ENCODE measurements around the gene LBH. TPM values are rescaled to one million over a fixed set of nuclear protein-coding genes. Genes with fewer than 3 reads are reported as not detected.
A peak's percentile ranks its signal among the peaks of the same experiment; 100 is the strongest.

LBH gene
- polyA plus RNA-seq, 1 donor, result 32.6 TPM

- Histone ChIP-seq H3K36me3 (ENCODE audit: control insufficient read depth, insufficient read depth, low read length) (peaks cover 17% of the 10 kb centered on the region), H3K27ac (ENCODE audit: low read length) (no peak overlapping the region), H3K27me3 (ENCODE audit: control insufficient read depth, insufficient read depth, low read length) (no peaks in the 10 kb centered on the region), H3K4me1 (ENCODE audit: control insufficient read depth, insufficient read depth, low read length) (peaks cover 41% of the 10 kb centered on the region), H3K4me3 (ENCODE audit: low read length) (no peak overlapping the region), H3K9me3 (ENCODE audit: control insufficient read depth, low read depth, low read length) (no peaks in the 10 kb centered on the region)
- peak in 1 of 2 donors; percentile 56 for DNase-seq
- WGBS (ENCODE audit: insufficient coverage, low lambda C conversion rate), result no CpG with 5 or more reads among the region's 8 CpGs
Measured at GRCh38 chr2:30255466-30256408, 24.4 kb downstream of the LBH start.

GRCh38 chr2:30257266-30258214, 26.2 kb downstream of the LBH start:
- DNase-seq, result no peak
- Histone ChIP-seq H3K9me3 (ENCODE audit: control insufficient read depth, low read depth, low read length) (no peaks in the 10 kb centered on the region), H3K36me3 (ENCODE audit: control insufficient read depth, insufficient read depth, low read length) (peaks cover 17% of the 10 kb centered on the region), H3K27ac (ENCODE audit: low read length) (no peak overlapping the region), H3K4me3 (ENCODE audit: low read length) (no peak overlapping the region), H3K4me1 (ENCODE audit: control insufficient read depth, insufficient read depth, low read length) (peaks cover 31% of the 10 kb centered on the region), H3K27me3 (ENCODE audit: control insufficient read depth, insufficient read depth, low read length) (no peaks in the 10 kb centered on the region)
- WGBS (ENCODE audit: insufficient coverage, low lambda C conversion rate), result 100% methylated on average over 1 of the region's 17 CpGs

- no peak for DNase-seq
- no peak overlapping the region for H3K27ac ChIP-seq (ENCODE audit: low read length)
- no peak overlapping the region for H3K4me3 ChIP-seq (ENCODE audit: low read length)
- no peaks in the 10 kb centered on the region for H3K27me3 ChIP-seq (ENCODE audit: control insufficient read depth, insufficient read depth, low read length)
- no peaks in the 10 kb centered on the region for H3K9me3 ChIP-seq (ENCODE audit: control insufficient read depth, low read depth, low read length)
- H3K36me3 ChIP-seq (ENCODE audit: control insufficient read depth, insufficient read depth, low read length), result peaks cover 17% of the 10 kb centered on the region
- H3K4me1 ChIP-seq (ENCODE audit: control insufficient read depth, insufficient read depth, low read length), result peaks cover 22% of the 10 kb centered on the region
- no CpG with 5 or more reads among the region's 16 CpGs for WGBS (ENCODE audit: insufficient coverage, low lambda C conversion rate)
Measured at GRCh38 chr2:30259071-30259470, 27.7 kb downstream of the LBH start.

GRCh38 chr2:30259827-30260679, 28.7 kb downstream of the LBH start:
- H3K27me3 ChIP-seq (ENCODE audit: control insufficient read depth, insufficient read depth, low read length), result no peaks in the 10 kb centered on the region
- H3K27ac ChIP-seq (ENCODE audit: low read length), result no peak overlapping the region
- 100% methylated on average over 1 of the region's 3 CpGs for WGBS (ENCODE audit: insufficient coverage, low lambda C conversion rate)
- H3K36me3 ChIP-seq (ENCODE audit: control insufficient read depth, insufficient read depth, low read length), result peaks cover 17% of the 10 kb centered on the region
- no peak overlapping the region for H3K4me3 ChIP-seq (ENCODE audit: low read length)
- H3K9me3 ChIP-seq (ENCODE audit: control insufficient read depth, low read depth, low read length), result no peaks in the 10 kb centered on the region
- DNase-seq, result no peak
- H3K4me1 ChIP-seq (ENCODE audit: control insufficient read depth, insufficient read depth, low read length), result peaks cover 16% of the 10 kb centered on the region

GRCh38 chr2:30260941-30261340, 29.6 kb downstream of the LBH start:
- Histone ChIP-seq H3K27me3 (ENCODE audit: control insufficient read depth, insufficient read depth, low read length) (no peaks in the 10 kb centered on the region), H3K36me3 (ENCODE audit: control insufficient read depth, insufficient read depth, low read length) (peaks cover 17% of the 10 kb centered on the region), H3K4me1 (ENCODE audit: control insufficient read depth, insufficient read depth, low read length) (peaks cover 7% of the 10 kb centered on the region), H3K4me3 (ENCODE audit: low read length) (no peak overlapping the region), H3K9me3 (ENCODE audit: control insufficient read depth, low read depth, low read length) (no peaks in the 10 kb centered on the region), H3K27ac (ENCODE audit: low read length) (no peak overlapping the region)
- DNase-seq, result no peak
- WGBS (ENCODE audit: insufficient coverage, low lambda C conversion rate), result no CpG with 5 or more reads among the region's 2 CpGs

- H3K27me3 ChIP-seq (ENCODE audit: control insufficient read depth, insufficient read depth, low read length), result no peaks in the 10 kb centered on the region
- no peak for DNase-seq
- H3K27ac ChIP-seq (ENCODE audit: low read length), result no peak overlapping the region
- no peaks in the 10 kb centered on the region for H3K9me3 ChIP-seq (ENCODE audit: control insufficient read depth, low read depth, low read length)
- no peak overlapping the region for H3K4me3 ChIP-seq (ENCODE audit: low read length)
- peaks cover 17% of the 10 kb centered on the region for H3K36me3 ChIP-seq (ENCODE audit: control insufficient read depth, insufficient read depth, low read length)
- peaks cover 6% of the 10 kb centered on the region for H3K4me1 ChIP-seq (ENCODE audit: control insufficient read depth, insufficient read depth, low read length)
Measured at GRCh38 chr2:30261695-30262211, 30.4 kb downstream of the LBH start.

- DNase-seq, result no peak
- H3K9me3 ChIP-seq (ENCODE audit: control insufficient read depth, low read depth, low read length), result no peaks in the 10 kb centered on the region
- H3K36me3 ChIP-seq (ENCODE audit: control insufficient read depth, insufficient read depth, low read length), result peaks cover 14% of the 10 kb centered on the region
- no peak overlapping the region for H3K4me3 ChIP-seq (ENCODE audit: low read length)
- H3K4me1 ChIP-seq (ENCODE audit: control insufficient read depth, insufficient read depth, low read length), result peaks cover 11% of the 10 kb centered on the region
- H3K27ac ChIP-seq (ENCODE audit: low read length), result no peak overlapping the region
- H3K27me3 ChIP-seq (ENCODE audit: control insufficient read depth, insufficient read depth, low read length), result no peaks in the 10 kb centered on the region
- WGBS (ENCODE audit: insufficient coverage, low lambda C conversion rate), result no CpG with 5 or more reads among the region's 5 CpGs
Measured at GRCh38 chr2:30262716-30263309, 31.5 kb downstream of the LBH start.

- WGBS (ENCODE audit: insufficient coverage, low lambda C conversion rate), result 40% methylated on average over 1 of the region's 3 CpGs
- H3K27ac ChIP-seq (ENCODE audit: low read length), result no peak overlapping the region
- no peaks in the 10 kb centered on the region for H3K9me3 ChIP-seq (ENCODE audit: control insufficient read depth, low read depth, low read length)
- peaks cover 11% of the 10 kb centered on the region for H3K4me1 ChIP-seq (ENCODE audit: control insufficient read depth, insufficient read depth, low read length)
- DNase-seq, result peak in 1 of 2 donors; percentile 59
- H3K27me3 ChIP-seq (ENCODE audit: control insufficient read depth, insufficient read depth, low read length), result no peaks in the 10 kb centered on the region
- peaks cover 2% of the 10 kb centered on the region for H3K36me3 ChIP-seq (ENCODE audit: control insufficient read depth, insufficient read depth, low read length)
- H3K4me3 ChIP-seq (ENCODE audit: low read length), result no peak overlapping the region
Measured at GRCh38 chr2:30264274-30264673, 32.9 kb downstream of the LBH start.

- WGBS (ENCODE audit: insufficient coverage, low lambda C conversion rate), result no CpG with 5 or more reads among the region's 4 CpGs
- Histone ChIP-seq H3K27me3 (ENCODE audit: control insufficient read depth, insufficient read depth, low read length) (no peaks in the 10 kb centered on the region), H3K27ac (ENCODE audit: low read length) (no peak overlapping the region), H3K36me3 (ENCODE audit: control insufficient read depth, insufficient read depth, low read length) (no peaks in the 10 kb centered on the region), H3K4me3 (ENCODE audit: low read length) (no peak overlapping the region), H3K9me3 (ENCODE audit: control insufficient read depth, low read depth, low read length) (no peaks in the 10 kb centered on the region), H3K4me1 (ENCODE audit: control insufficient read depth, insufficient read depth, low read length) (peaks cover 11% of the 10 kb centered on the region)
- DNase-seq, result no peak
Measured at GRCh38 chr2:30265052-30266015, 34.0 kb downstream of the LBH start.
